ENCODE data around the gene NLGN4X.

- TF ChIP-seq CTCF (IDR thresholded peaks at IDR 0.05; ENCODE audit: low read length) (no peak), EZH2 (optimal IDR thresholded peaks at IDR 0.05; ENCODE audit: low read depth, low read length) (no peak)
Measured at GRCh38 chrX:5852941-5853340, 375.7 kb downstream of the NLGN4X start.
